H1 (cell line): ENCODE measurements around the gene PXN. TPM values are rescaled to one million over a fixed set of nuclear protein-coding genes. Genes with fewer than 3 reads are reported as not detected.
A peak's percentile ranks its signal among the peaks of the same experiment; 100 is the strongest.

Source experiments
- CTCF ChIA-PET: fragments of 300-600 bp; sonication (Branson Sonifier 250); formaldehyde crosslinking; loops from one replicate; lab custom pipeline; 2021; ENCODE audit not compliant: partially characterized antibody; lab: Charles Lee
- POLR2A ChIA-PET: fragments of 300-600 bp; sonication (Branson Sonifier 250); formaldehyde crosslinking; loops from one replicate; lab custom pipeline; 2021; ENCODE audit warnings: inconsistent platforms; ENCODE audit not compliant: partially characterized antibody; lab: Charles Lee
- DNase-seq, 2 experiments: peaks; one replicate each; pipeline versions ENCODE4 v3.0.0 to v3.0.0-alpha.2; 2010 to 2022; ENCODE audit warnings: low spot score in 2 of 2, low read depth in 1 of 2, mixed read lengths in 1 of 2
- FAIRE-seq: peaks from 2 replicates; lab custom pipeline; 2011; peaks lifted over from hg19 to GRCh38; lab: Jason Lieb, UNC
- H2AFZ ChIP-seq: 2 replicates; pipeline ENCODE4 v1.8.1; 2012; ENCODE audit warnings: low read length, inconsistent platforms
- H2AK5ac ChIP-seq: 2 replicates; pipeline ENCODE4 v1.6.1; 2013; ENCODE audit warnings: low read depth, low read length
- H2BK120ac ChIP-seq: replicated peaks from 2 replicates; pipeline ENCODE3; 2013; ENCODE audit warnings: low read depth, low read length, inconsistent platforms
- H2BK12ac ChIP-seq: 2 replicates; pipeline ENCODE4 v1.6.1; 2013; ENCODE audit warnings: low read depth, low read length
- H2BK15ac ChIP-seq: 2 replicates; pipeline ENCODE4 v1.6.1; 2013; ENCODE audit warnings: low read length
- H2BK20ac ChIP-seq: 2 replicates; pipeline ENCODE4 v1.6.1; 2013; ENCODE audit warnings: low read length
- H2BK5ac ChIP-seq: 2 replicates; pipeline ENCODE4 v1.6.1; 2013; ENCODE audit warnings: low read depth, low read length
- H3K14ac ChIP-seq: 2 replicates; pipeline ENCODE4 v1.6.1; 2013; ENCODE audit warnings: inconsistent platforms; ENCODE audit not compliant: insufficient read length
- H3K18ac ChIP-seq: 2 replicates; pipeline ENCODE4 v1.6.1; 2013; ENCODE audit warnings: low read length; ENCODE audit errors: extremely low read depth
- H3K23ac ChIP-seq: 2 replicates; pipeline ENCODE4 v1.6.1; 2013; ENCODE audit warnings: inconsistent platforms; ENCODE audit not compliant: insufficient read length
- H3K23me2 ChIP-seq: 2 replicates; pipeline ENCODE4 v1.6.1; 2013; ENCODE audit warnings: low read depth, low read length
- H3K27ac ChIP-seq: 2 replicates; pipeline ENCODE4 v1.6.1; 2011; ENCODE audit warnings: low read depth, low read length, inconsistent platforms
- H3K27me3 ChIP-seq, 4 experiments: replicated peaks in 1 of 4; 1 replicate in 1 of 4; 2 replicates in 3 of 4; pipeline versions ENCODE4 v1.6.1 to v1.8.1; 2011 to 2013; ENCODE audit warnings: low read length in 3 of 4, mild to moderate bottlenecking in 3 of 4, inconsistent platforms in 2 of 4, mixed read lengths in 2 of 4, moderate library complexity in 1 of 4; ENCODE audit not compliant: control insufficient read depth in 3 of 4, insufficient read depth in 3 of 4; ENCODE audit errors: extremely low read depth in 1 of 4
- H3K36me3 ChIP-seq, 4 experiments: 2 replicates each; pipeline versions ENCODE4 v1.6.1 to v1.8.1; 2011 to 2013; ENCODE audit warnings: mild to moderate bottlenecking in 4 of 4, low read length in 3 of 4, moderate library complexity in 2 of 4, control low read depth in 1 of 4, inconsistent platforms in 1 of 4; ENCODE audit not compliant: insufficient read depth in 4 of 4, control insufficient read depth in 2 of 4
- H3K4ac ChIP-seq: replicated peaks from 2 replicates; pipeline ENCODE3; 2013; ENCODE audit warnings: low read length, low read depth, mixed read lengths, inconsistent platforms; ENCODE audit not compliant: insufficient read length
- H3K4me1 ChIP-seq, 4 experiments: replicated peaks in 1 of 4; 1 replicate in 1 of 4; 2 replicates in 3 of 4; pipeline versions ENCODE4 v1.6.1 to v1.8.1; 2011 to 2013; ENCODE audit warnings: low read length in 3 of 4, inconsistent platforms in 2 of 4, mixed read lengths in 1 of 4; ENCODE audit not compliant: insufficient read depth in 4 of 4, control insufficient read depth in 3 of 4
- H3K4me2 ChIP-seq, 2 experiments: 2 replicates each; pipeline versions ENCODE4 v1.6.1 to v1.8.1; 2011 to 2013; ENCODE audit warnings: low read depth in 2 of 2, low read length in 2 of 2, control low read depth in 1 of 2, inconsistent platforms in 1 of 2, mild to moderate bottlenecking in 1 of 2; ENCODE audit not compliant: insufficient read depth in 1 of 2
- H3K4me3 ChIP-seq, 4 experiments: fragments of 200-600, 300-600 bp in 1 of 4; sonication (generic), shearing (Covaris generic), sonication (Bioruptor Twin) in 1 of 4; 2 replicates each; pipeline versions ENCODE4 v1.5.1 to v1.8.1; 2011 to 2016; ENCODE audit warnings: low read length in 4 of 4, low read depth in 3 of 4, control low read depth in 2 of 4, inconsistent platforms in 2 of 4, mild to moderate bottlenecking in 2 of 4, mixed read lengths in 1 of 4, moderate library complexity in 1 of 4; ENCODE audit not compliant: insufficient read depth in 2 of 4; ENCODE audit errors: extremely low read depth in 1 of 4
- H3K56ac ChIP-seq: replicated peaks from 2 replicates; pipeline ENCODE3; 2013; ENCODE audit warnings: low read depth, mild to moderate bottlenecking, mixed read lengths, low read length, inconsistent platforms; ENCODE audit not compliant: insufficient read length
- H3K79me1 ChIP-seq: 2 replicates; pipeline ENCODE4 v1.6.1; 2013; ENCODE audit warnings: low read depth, low read length, control low read depth
- H3K79me2 ChIP-seq, 2 experiments: 2 replicates each; pipeline versions ENCODE4 v1.6.1 to v1.8.1; 2012 to 2013; ENCODE audit warnings: low read length in 2 of 2, mild to moderate bottlenecking in 2 of 2, inconsistent platforms in 1 of 2; ENCODE audit not compliant: insufficient read depth in 2 of 2, control insufficient read depth in 1 of 2
- H3K9ac ChIP-seq, 4 experiments: replicated peaks in 1 of 4; 1 replicate in 1 of 4; 2 replicates in 3 of 4; pipeline versions ENCODE4 v1.6.1 to v1.8.1; 2011 to 2013; ENCODE audit warnings: low read depth in 3 of 4, low read length in 3 of 4, control low read depth in 2 of 4, mild to moderate bottlenecking in 2 of 4, moderate library complexity in 2 of 4, inconsistent platforms in 1 of 4; ENCODE audit errors: extremely low read depth in 1 of 4
- H3K9me3 ChIP-seq, 2 experiments: 2 replicates each; pipeline versions ENCODE4 v1.6.1 to v1.8.1; 2012 to 2013; ENCODE audit warnings: mild to moderate bottlenecking in 2 of 2, moderate library complexity in 2 of 2, control low read depth in 1 of 2, inconsistent platforms in 1 of 2, low read depth in 1 of 2, low read length in 1 of 2, mixed read lengths in 1 of 2; ENCODE audit not compliant: insufficient read depth in 2 of 2
- H4K20me1 ChIP-seq, 2 experiments: replicated peaks in 1 of 2; 2 replicates each; pipeline versions ENCODE3 to v1.8.1; 2011 to 2013; ENCODE audit warnings: inconsistent platforms in 2 of 2, low read length in 2 of 2, mild to moderate bottlenecking in 1 of 2; ENCODE audit not compliant: insufficient read depth in 2 of 2, control insufficient read depth in 1 of 2
- H4K5ac ChIP-seq: 2 replicates; pipeline ENCODE4 v1.6.1; 2013; ENCODE audit warnings: low read length, low read depth, mixed read lengths, inconsistent platforms; ENCODE audit not compliant: insufficient read length
- H4K8ac ChIP-seq: 2 replicates; pipeline ENCODE4 v1.8.0; 2013; ENCODE audit warnings: mild to moderate bottlenecking, moderate library complexity, low read length, inconsistent platforms; ENCODE audit not compliant: insufficient read depth; ENCODE audit errors: extremely low read depth
- H4K91ac ChIP-seq: replicated peaks from 2 replicates; pipeline ENCODE3; 2013; ENCODE audit warnings: low read length, mixed read lengths, inconsistent platforms; ENCODE audit not compliant: insufficient read length
- ASH2L ChIP-seq: fragments of 200-600, 300-600 bp; sonication (generic); IDR thresholded peaks from one replicate; pipeline ENCODE4 v1.7.1; 2017; ENCODE audit warnings: low read length
- BACH1 ChIP-seq: IDR thresholded peaks from 2 replicates; pipeline ENCODE4 v1.6.1; 2012; ENCODE audit warnings: low read length, improper control_type of control experiment
- CBX8 ChIP-seq: fragments of 300-800, 300-1000 bp; sonication (generic); IDR thresholded peaks from 2 replicates; pipeline ENCODE4 v1.7.1; 2016; ENCODE audit warnings: low read depth, low read length, borderline replicate concordance
- CHD1 ChIP-seq: IDR thresholded peaks from 2 replicates; pipeline ENCODE4 v1.6.1; 2012; ENCODE audit warnings: low read depth, low read length, improper control_type of control experiment
- E2F6 ChIP-seq: IDR thresholded peaks from 2 replicates; pipeline ENCODE4 v1.6.1; 2012; ENCODE audit warnings: inconsistent platforms
- EP300 ChIP-seq, 2 experiments: IDR thresholded peaks; 1 replicate in 1 of 2; 2 replicates in 1 of 2; pipeline ENCODE4 v1.6.1; 2011 to 2012; ENCODE audit warnings: low read depth in 2 of 2, low read length in 2 of 2, mild to moderate bottlenecking in 2 of 2, borderline replicate concordance in 1 of 2, inconsistent platforms in 1 of 2, moderate library complexity in 1 of 2
- EZH2 ChIP-seq: fragments of 200-600 bp; sonication (generic); IDR thresholded peaks from 2 replicates; pipeline ENCODE4 v1.7.1; 2012; ENCODE audit warnings: low read depth, mild to moderate bottlenecking, moderate library complexity, low read length, inconsistent platforms; ENCODE audit not compliant: severe bottlenecking
- KDM4A ChIP-seq: IDR thresholded peaks from one replicate; pipeline ENCODE4 v1.7.1; 2012; ENCODE audit warnings: low read depth, mild to moderate bottlenecking, moderate library complexity, low read length, inconsistent platforms; ENCODE audit not compliant: severe bottlenecking
- MAFK ChIP-seq: IDR thresholded peaks from 2 replicates; pipeline ENCODE4 v1.6.1; 2012; ENCODE audit warnings: low read depth, mild to moderate bottlenecking, improper control_type of control experiment, low read length
- RNF2 ChIP-seq: fragments of 200-900, 300-1000 bp; sonication (generic); IDR thresholded peaks from 2 replicates; pipeline ENCODE4 v1.7.1; 2016; ENCODE audit warnings: borderline replicate concordance, low read depth, mild to moderate bottlenecking, antibody characterized with exemption, low read length; ENCODE audit not compliant: poor library complexity, severe bottlenecking; ENCODE audit errors: missing control alignments
- RXRA ChIP-seq: IDR thresholded peaks from 2 replicates; pipeline ENCODE4 v1.6.1; 2011; ENCODE audit warnings: low read depth, mild to moderate bottlenecking, low read length, moderate library complexity; ENCODE audit not compliant: insufficient read depth
- SRF ChIP-seq: IDR thresholded peaks from 2 replicates; pipeline ENCODE4 v1.6.1; 2011; ENCODE audit warnings: mild to moderate bottlenecking, low read depth, low read length, moderate library complexity
- TCF12 ChIP-seq: IDR thresholded peaks from 2 replicates; pipeline ENCODE4 v1.6.1; 2011; ENCODE audit warnings: low read depth, mild to moderate bottlenecking, low read length
- WGBS, 2 experiments: shearing (Covaris generic) in 1 of 2; methylation state at CpG; one replicate each; pipeline versions ENCODE4 v1.1.6 to v1.1.7; 2013 to 2015; ENCODE audit warnings: low lambda C conversion rate in 2 of 2, mixed read lengths in 2 of 2, inconsistent platforms in 1 of 2, low coverage in 1 of 2, missing lambda C conversion rate in 1 of 2; ENCODE audit not compliant: insufficient replicate concordance in 2 of 2, insufficient coverage in 1 of 2, insufficient read length in 1 of 2; ENCODE audit errors: extremely low coverage in 1 of 2, missing lambda C conversion rate in 1 of 2; 5-methylcytosine and 5-hydroxymethylcytosine counted together
- polyA plus RNA-seq, 7 experiments: library from polyadenylated mRNA; depleted of rRNA in 3 of 7; stranded (reverse) in 5 of 7; unstranded in 2 of 7; fragments of >200 nt in 5 of 7; fragments of 200-250 nt in 2 of 7; gene quantifications; 1 replicate in 5 of 7; 2 replicates in 1 of 7; 4 replicates in 1 of 7; pipeline versions ENCODE4 v1.2.1 to v1.2.3, GENCODE V29; 2011 to 2013; ENCODE audit warnings: missing spikeins in 2 of 7, mixed read lengths in 2 of 7
- total RNA-seq: library from RNA; stranded (reverse); fragmentation: NEBNext Ultra II Directional; extraction: Animal tissue kit (Norgen Biotek cat#: 25700); gene quantifications from 2 replicates; pipeline ENCODE4 v1.2.1, GENCODE V29; 2021

The PXN gene
- total and polyA plus RNA-seq, 2 of the 8 experiments (the other 6 are each of a cell fraction or from before 2014, with no cell fraction given) = 51.0 to 105 TPM

GRCh38 chr12:120162763-120163162 is 102.8 kb downstream of the PXN start:
- 89% methylated on average over 8 of the region's 8 CpGs; no CpG with 5 or more reads in 1 of the 2 experiments for WGBS, 2 experiments
- Histone ChIP-seq H2BK15ac (no peak overlapping the region), H3K9ac (peak overlapping the region in 2 of 4 experiments; percentile 1 to 16; a peak in 2 of 7 replicates), H3K79me1 (peaks cover 2% of the 10 kb centered on the region; the same call in 1 of the 2 replicates), H3K27ac (no peak overlapping the region), H4K8ac (no peak overlapping the region), H4K5ac (no peak overlapping the region), H2BK5ac (no peak overlapping the region), H2BK20ac (no peak overlapping the region), H4K20me1 (peaks cover 4 to 14% of the 10 kb centered on the region in 2 experiments), H3K4me2 (no peak overlapping the region), H3K23ac (no peak overlapping the region), H2BK120ac (no peak overlapping the region), H2AK5ac (no peak overlapping the region), H3K27me3 (no peaks in the 10 kb centered on the region), H3K9me3 (no peaks in the 10 kb centered on the region), H3K56ac (no peak overlapping the region), H3K79me2 (no peaks in the 10 kb centered on the region), H3K4ac (no peak overlapping the region), H2AFZ (no peak overlapping the region), H3K18ac (no peak overlapping the region), H4K91ac (no peak overlapping the region), H3K14ac (no peak overlapping the region), H3K4me3 (no peak overlapping the region), H2BK12ac (no peak overlapping the region), H3K36me3 (peaks cover 50 to 80% (median 62%) of the 10 kb centered on the region in 4 experiments), H3K4me1 (no peaks in the 10 kb centered on the region), H3K23me2 (no peaks in the 10 kb centered on the region)
- DNase-seq = no peak
- ChIA-PET CTCF (interaction anchor here (0.9 to 1.4 kb wide), 3 partner anchors 10 to 76 kb away, joined by 3 to 5 read pairs (median 3); no protein-coding TSS in a partner anchor), POLR2A (interaction anchor here (0.7 to 11.2 kb wide), 10 partner anchors 11 to 48 kb away, joined by 3 to 82 read pairs (median 4); partner anchors contain the start of genes RAB35 and RPLP0)
- FAIRE-seq = no peak
- TF ChIP-seq RXRA (no peak), CBX8 (no peak), SRF (no peak), MAFK (no peak), BACH1 (no peak), E2F6 (no peak), ASH2L (no peak), CHD1 (no peak), TCF12 (no peak), EP300 (IDR thresholded peaks at IDR 0.05; ENCODE audit: borderline replicate concordance in 1 of 2, low read depth in 2 of 2, low read length in 2 of 2) (no peak), RNF2 (no peak), KDM4A (no peak), EZH2 (no peak)
